Fibroblast of skin of scalp (primary cell): ENCODE data around the gene ACTL6B.

Experiments used
- DNase-seq: peaks from one replicate; pipeline ENCODE4 v3.0.0-alpha.2; 2013

The ACTL6B gene

DNA sequence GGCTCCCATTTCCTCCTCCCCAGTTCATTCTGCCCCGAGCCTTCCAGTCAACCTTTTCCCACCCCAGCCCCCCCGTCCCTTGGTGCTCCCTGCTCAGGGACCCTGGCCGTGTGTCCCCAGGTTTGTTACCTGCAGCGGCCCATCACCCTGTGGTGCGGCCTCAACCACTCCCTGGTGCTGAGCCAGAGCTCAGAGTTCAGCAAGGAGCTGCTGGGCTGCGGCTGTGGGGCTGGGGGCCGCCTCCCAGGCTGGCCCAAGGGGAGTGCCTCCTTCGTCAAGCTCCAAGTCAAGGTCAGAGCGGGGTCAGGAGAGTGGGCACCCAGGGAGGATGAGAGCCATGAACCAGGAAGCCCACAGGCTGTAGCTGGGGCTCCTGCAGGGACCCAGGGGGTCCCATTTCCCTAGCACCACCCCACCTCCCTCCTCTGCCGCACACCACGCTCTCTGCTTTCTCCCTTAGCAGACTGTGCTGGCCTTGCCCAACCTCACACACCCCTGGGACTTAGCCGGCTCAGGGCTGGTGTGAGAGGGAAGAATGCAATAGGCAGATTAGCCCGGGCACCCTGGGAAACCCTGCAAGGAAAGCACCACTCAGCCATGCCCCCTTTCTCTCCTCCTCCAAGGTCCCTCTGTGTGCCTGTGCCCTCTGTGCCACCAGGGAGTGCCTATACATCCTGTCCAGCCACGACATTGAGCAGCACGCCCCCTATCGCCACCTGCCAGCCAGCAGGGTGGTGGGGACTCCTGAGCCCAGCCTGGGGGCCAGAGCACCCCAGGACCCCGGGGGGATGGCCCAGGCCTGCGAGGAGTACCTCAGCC, 56.1 kb downstream of the ACTL6B start:
- no peak for DNase-seq

DNA sequence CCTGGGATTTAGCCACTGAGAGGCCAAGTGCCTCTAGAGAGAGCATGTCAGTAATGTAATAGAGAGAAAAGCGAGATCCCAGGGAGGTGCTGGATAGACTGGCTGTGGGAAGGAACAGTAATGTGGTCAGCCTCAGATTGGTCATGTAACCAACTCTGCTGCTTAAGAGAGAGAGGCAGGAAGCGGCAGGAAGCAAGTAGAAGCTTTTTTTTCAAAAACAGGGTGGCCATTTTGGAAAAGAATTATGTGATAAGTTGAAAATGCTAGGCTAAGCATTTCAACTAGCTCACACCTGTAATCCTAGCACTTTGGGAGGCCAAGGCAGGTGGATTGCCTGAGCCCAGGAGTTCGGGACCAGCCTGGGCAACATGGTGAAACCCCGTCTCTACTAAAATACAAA, 57.8 kb downstream of the ACTL6B start:
- DNase-seq = no peak

DNA sequence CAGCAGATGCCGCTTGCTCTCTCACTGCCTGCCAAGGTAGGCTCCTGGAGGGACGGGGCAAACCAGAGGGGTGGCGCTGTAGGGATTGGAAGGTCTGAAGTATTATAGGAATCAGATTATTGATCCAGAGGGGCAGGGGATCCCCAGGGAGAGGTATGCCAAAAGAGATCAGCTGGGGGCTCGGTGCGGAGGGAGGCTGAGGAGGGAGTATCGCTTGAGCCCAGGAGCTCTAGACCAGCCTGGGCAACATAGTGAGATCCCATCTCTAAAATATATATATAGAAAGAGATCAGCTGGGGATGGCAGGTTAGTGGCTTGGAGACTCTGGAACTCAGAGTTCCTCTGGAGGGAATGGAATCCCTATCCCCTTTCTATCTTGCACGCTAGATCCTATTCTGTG, 61.1 kb downstream of the ACTL6B start:
- no peak for DNase-seq
